ENCODE data around the gene TEX19.

TEX19 gene

GRCh38 chr17:82412535-82413520 lies 53.8 kb downstream of the TEX19 start:
- H3K9me3 ChIP-seq (ENCODE audit: control insufficient read depth in 2 of 2, low read length in 2 of 2): no peaks in the 10 kb centered on the region
- no peak overlapping the region for H3K27ac ChIP-seq (ENCODE audit: low read depth in 2 of 2, low read length in 2 of 2)
- H3K4me3 ChIP-seq (ENCODE audit: low read length in 2 of 2): no peak overlapping the region
- peaks cover 0 to 3% of the 10 kb centered on the region in 2 donors for H3K36me3 ChIP-seq (ENCODE audit: control insufficient read depth in 2 of 2, insufficient read depth in 2 of 2, low read length in 2 of 2)
- H3K27me3 ChIP-seq (ENCODE audit: control insufficient read depth in 2 of 2, insufficient read depth in 2 of 2, low read length in 2 of 2): no peaks in the 10 kb centered on the region
- peaks cover 1 to 3% of the 10 kb centered on the region in 2 donors for H3K4me1 ChIP-seq (ENCODE audit: control insufficient read depth in 2 of 2, insufficient read depth in 2 of 2, low read length in 2 of 2)
- no peak overlapping the region for H3K9ac ChIP-seq (ENCODE audit: low read depth in 1 of 2, low read length in 2 of 2)
